ENCODE results near the gene BUB1B.

BUB1B gene

GRCh38 chr15:40235201-40235885 lies 74.5 kb downstream of the BUB1B start:
- no peaks in the 10 kb centered on the region for H3K79me2 ChIP-seq (ENCODE audit: insufficient read depth, low read length)
- H3K4me3 ChIP-seq (ENCODE audit: insufficient read depth, low read length, poor library complexity, severe bottlenecking), result no peak overlapping the region
- peaks cover 25% of the 10 kb centered on the region for H3F3A ChIP-seq (ENCODE audit: insufficient read depth)
- H4K20me1 ChIP-seq (ENCODE audit: low read depth, low read length), result no peaks in the 10 kb centered on the region
- H3K9ac ChIP-seq (ENCODE audit: low read length), result no peak overlapping the region
- H3K36me3 ChIP-seq (ENCODE audit: low read length), result no peaks in the 10 kb centered on the region
- no peaks in the 10 kb centered on the region for H3K9me2 ChIP-seq (replicated peaks; ENCODE audit: insufficient read depth, low read length)
- no peak overlapping the region for H3K27ac ChIP-seq (ENCODE audit: low read depth, low read length)
- no peaks in the 10 kb centered on the region for H3K27me3 ChIP-seq (ENCODE audit: low read length)
- no peak overlapping the region for H3K4me2 ChIP-seq (ENCODE audit: low read depth, low read length, poor library complexity, severe bottlenecking)
- H2AFZ ChIP-seq (ENCODE audit: low read depth, low read length, severe bottlenecking), result no peak overlapping the region
- TF ChIP-seq, protein P1, sequence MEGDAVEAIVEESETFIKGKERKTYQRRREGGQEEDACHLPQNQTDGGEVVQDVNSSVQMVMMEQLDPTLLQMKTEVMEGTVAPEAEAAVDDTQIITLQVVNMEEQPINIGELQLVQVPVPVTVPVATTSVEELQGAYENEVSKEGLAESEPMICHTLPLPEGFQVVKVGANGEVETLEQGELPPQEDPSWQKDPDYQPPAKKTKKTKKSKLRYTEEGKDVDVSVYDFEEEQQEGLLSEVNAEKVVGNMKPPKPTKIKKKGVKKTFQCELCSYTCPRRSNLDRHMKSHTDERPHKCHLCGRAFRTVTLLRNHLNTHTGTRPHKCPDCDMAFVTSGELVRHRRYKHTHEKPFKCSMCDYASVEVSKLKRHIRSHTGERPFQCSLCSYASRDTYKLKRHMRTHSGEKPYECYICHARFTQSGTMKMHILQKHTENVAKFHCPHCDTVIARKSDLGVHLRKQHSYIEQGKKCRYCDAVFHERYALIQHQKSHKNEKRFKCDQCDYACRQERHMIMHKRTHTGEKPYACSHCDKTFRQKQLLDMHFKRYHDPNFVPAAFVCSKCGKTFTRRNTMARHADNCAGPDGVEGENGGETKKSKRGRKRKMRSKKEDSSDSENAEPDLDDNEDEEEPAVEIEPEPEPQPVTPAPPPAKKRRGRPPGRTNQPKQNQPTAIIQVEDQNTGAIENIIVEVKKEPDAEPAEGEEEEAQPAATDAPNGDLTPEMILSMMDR (IDR thresholded peaks at IDR 0.05; ENCODE audit: insufficient read depth, low read length, poor library complexity, severe bottlenecking), result no peak
- no peak for TF ChIP-seq EZH2phosphoT487 (conservative IDR thresholded peaks at IDR 0.05; ENCODE audit: low read length)
- no peaks in the 10 kb centered on the region for H3K9me3 ChIP-seq (ENCODE audit: insufficient read depth, low read length)

DNA sequence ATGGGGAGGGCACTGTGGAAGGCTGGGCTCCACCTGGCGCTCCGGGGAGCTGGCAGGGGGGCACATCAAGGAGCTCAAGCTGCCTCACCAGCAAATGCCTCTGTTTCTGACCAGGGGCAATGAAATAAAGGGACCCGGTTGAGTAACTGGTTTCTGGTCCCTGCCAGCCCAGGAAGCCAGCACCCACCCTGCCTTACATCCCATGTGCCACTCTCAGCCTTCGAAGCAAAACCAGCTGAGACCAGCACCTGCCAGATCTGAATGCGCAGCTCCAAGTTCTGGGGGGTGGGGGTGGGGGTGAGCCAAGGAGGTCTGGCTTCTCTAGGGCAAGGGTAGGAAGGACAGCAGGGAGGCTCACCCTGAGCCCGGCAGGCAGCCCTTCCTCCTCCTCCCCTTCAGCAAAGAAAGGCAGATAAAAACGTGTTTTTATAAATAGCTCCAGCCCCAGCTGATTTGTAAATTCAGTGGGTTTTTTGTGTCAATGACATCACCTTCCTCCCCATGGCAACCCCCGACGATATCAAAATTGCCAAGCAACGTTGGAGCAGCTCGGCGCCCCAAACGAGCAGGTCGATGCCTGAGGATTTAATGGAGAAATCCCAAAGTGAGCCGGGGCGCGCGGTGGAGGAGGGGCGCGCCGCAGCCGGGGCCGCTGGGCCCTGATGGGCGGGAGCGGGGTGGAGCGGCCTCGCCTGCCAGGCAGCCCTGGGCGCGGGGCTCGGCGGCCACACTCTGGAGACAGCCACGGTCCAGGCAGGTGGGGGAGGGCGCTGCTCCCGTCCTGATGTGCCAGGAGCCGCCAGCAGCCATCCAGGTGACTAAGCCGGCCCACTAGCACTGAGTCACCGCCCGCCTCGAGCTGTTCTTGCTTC lies 77.9 kb downstream of the BUB1B start, which contains the start of gene PAK6:
TSS of gene PAK6 (plus strand) at position 532 of the 872 bp plus-strand sequence. CDS start 25,723 bp downstream, outside the sequence.
- Histone ChIP-seq H3K27ac (ENCODE audit: low read depth, low read length) (no peak within 1 kb of the TSS), H3K9me2 (replicated peaks; ENCODE audit: insufficient read depth, low read length) (no peaks in the 10 kb centered on the region), H4K20me1 (ENCODE audit: low read depth, low read length) (no peaks in the 10 kb centered on the region), H3K9ac (ENCODE audit: low read length) (no peak within 1 kb of the TSS), H3K27me3 (ENCODE audit: low read length) (no peaks in the 10 kb centered on the region), H3K9me3 (ENCODE audit: insufficient read depth, low read length) (no peaks in the 10 kb centered on the region), H3K36me3 (ENCODE audit: low read length) (no peaks in the 10 kb centered on the region), H3F3A (ENCODE audit: insufficient read depth) (peaks cover 5% of the 10 kb centered on the region; the same call in 1 of the 2 replicates), H3K4me3 (ENCODE audit: insufficient read depth, low read length, poor library complexity, severe bottlenecking) (no peak within 1 kb of the TSS), H3K79me2 (ENCODE audit: insufficient read depth, low read length) (no peaks in the 10 kb centered on the region), H3K4me2 (ENCODE audit: low read depth, low read length, poor library complexity, severe bottlenecking) (peak within 1 kb of the TSS; percentile 46), H2AFZ (ENCODE audit: low read depth, low read length, severe bottlenecking) (no peak within 1 kb of the TSS)
- TF ChIP-seq, protein P1 (IDR thresholded peaks at IDR 0.05; ENCODE audit: insufficient read depth, low read length, poor library complexity, severe bottlenecking), result no peak
- TF ChIP-seq EZH2phosphoT487 (conservative IDR thresholded peaks at IDR 0.05; ENCODE audit: low read length), result no peak

DNA sequence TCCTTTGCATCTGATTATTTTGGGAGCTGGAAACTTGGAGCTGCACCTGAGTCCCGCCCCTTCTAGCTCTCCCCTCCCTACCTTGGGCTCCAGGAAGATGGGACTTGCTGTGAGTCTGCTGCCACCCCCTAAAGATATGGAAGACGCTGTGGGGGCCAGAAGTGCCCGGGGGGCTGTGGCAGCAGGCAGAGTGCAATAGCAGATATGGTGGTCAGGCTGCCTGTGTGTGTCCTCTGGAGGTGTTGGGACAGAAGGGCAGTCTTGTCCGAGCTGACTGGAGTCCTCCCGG lies 78.5 kb downstream of the BUB1B start:
- H3K36me3 ChIP-seq (ENCODE audit: low read length), result no peaks in the 10 kb centered on the region
- no peaks in the 10 kb centered on the region for H3K9me3 ChIP-seq (ENCODE audit: insufficient read depth, low read length)
- no peak overlapping the region for H3K4me3 ChIP-seq (ENCODE audit: insufficient read depth, low read length, poor library complexity, severe bottlenecking)
- no peak overlapping the region for H2AFZ ChIP-seq (ENCODE audit: low read depth, low read length, severe bottlenecking)
- H3K27me3 ChIP-seq (ENCODE audit: low read length), result no peaks in the 10 kb centered on the region
- H3K4me2 ChIP-seq (ENCODE audit: low read depth, low read length, poor library complexity, severe bottlenecking), result peak overlapping the region; percentile 46
- H3K9me2 ChIP-seq (replicated peaks; ENCODE audit: insufficient read depth, low read length), result no peaks in the 10 kb centered on the region
- H4K20me1 ChIP-seq (ENCODE audit: low read depth, low read length), result no peaks in the 10 kb centered on the region
- H3F3A ChIP-seq (ENCODE audit: insufficient read depth), result peaks cover 5% of the 10 kb centered on the region; the same call in 1 of the 2 replicates
- TF ChIP-seq EZH2phosphoT487 (conservative IDR thresholded peaks at IDR 0.05; ENCODE audit: low read length), result no peak
- TF ChIP-seq, protein P1 (IDR thresholded peaks at IDR 0.05; ENCODE audit: insufficient read depth, low read length, poor library complexity, severe bottlenecking), result no peak
- no peak overlapping the region for H3K9ac ChIP-seq (ENCODE audit: low read length)
- no peaks in the 10 kb centered on the region for H3K79me2 ChIP-seq (ENCODE audit: insufficient read depth, low read length)
- H3K27ac ChIP-seq (ENCODE audit: low read depth, low read length), result no peak overlapping the region
